GM18508 (cell line): ENCODE results near the gene SLC11A1.

Source experiments
- ATAC-seq: cut with Tn5 transposase; IDR thresholded peaks from one replicate; pipeline ENCODE4 v1.9.1; 2021; ENCODE audit warnings: moderate number of reproducible peaks; ENCODE audit not compliant: insufficient read depth, unreplicated experiment

SLC11A1 gene

DNA sequence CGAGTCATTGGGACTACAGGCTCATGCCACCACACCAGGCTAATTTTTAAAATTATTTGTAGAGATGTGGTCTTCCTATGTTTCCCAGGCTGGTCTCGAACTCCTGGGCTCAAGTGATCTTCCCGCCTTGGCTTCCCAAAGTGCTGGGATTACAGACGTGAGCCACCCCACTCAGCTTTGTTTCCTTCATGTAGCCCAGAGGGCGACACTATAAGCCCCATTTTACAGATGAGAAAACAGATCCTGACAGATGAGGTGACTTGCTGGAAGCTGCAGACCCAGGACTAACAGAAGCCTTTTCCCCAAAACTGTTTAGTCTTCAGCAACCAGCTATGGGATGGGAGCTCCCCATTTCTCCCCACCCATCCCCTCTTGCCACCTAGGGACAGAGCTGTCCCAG lies 10.4 kb downstream of the SLC11A1 start:
- ATAC-seq, result no peak

- no peak for ATAC-seq
Measured at GRCh38 chr2:218392891-218393462, 10.9 kb downstream of the SLC11A1 start.

DNA sequence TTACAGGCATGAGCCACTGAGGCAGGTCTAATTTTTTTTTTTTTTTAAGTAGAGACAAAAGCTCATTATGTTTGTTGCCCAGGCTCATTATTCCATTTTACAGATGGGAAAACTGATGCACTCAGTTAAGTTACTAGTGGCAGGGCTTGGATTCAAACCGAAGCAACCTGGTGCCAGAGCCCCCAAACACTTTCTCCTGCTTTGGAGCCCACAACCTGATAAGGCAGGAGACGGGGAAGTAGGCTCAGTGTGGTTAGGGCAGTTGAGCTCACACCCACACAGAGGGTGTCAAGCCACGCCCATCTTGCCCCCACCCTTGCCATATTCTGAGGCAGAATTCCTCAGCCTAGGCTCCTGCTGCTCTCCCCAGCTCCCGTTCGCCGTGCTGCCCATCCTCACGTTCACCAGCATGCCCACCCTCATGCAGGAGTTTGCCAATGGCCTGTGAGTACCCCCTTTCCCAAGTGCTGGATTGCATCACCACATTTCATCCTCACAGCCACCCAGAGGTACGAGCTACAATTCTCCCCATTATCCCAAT lies 11.7 kb downstream of the SLC11A1 start:
- ATAC-seq, result no peak

DNA sequence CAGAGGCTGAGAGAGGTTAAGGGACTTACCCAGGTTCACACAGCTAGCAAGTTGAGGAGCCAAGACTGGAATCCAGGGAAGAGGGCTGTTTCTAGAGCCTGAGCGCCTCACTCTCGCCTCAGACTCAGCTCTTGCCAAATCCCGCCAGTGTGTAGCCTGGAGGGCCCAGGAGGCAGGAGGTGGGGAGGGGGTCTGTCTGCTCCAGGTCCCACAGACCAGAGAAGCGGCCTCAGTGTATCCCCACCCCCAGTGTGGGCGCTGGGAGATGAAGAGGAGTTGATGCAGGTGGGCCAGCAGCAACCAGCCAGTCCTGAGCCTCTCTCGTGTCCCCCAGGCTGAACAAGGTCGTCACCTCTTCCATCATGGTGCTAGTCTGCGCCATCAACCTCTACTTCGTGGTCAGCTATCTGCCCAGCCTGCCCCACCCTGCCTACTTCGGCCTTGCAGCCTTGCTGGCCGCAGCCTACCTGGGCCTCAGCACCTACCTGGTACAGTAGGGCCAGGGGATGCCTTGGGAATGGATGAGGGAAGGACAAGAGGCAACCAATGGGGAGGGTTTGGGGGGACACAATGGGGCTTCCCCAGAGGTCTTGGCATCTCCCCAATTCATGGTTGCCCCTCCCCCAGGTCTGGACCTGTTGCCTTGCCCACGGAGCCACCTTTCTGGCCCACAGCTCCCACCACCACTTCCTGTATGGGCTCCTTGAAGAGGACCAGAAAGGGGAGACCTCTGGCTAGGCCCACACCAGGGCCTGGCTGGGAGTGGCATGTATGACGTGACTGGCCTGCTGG lies 12.4 kb downstream of the SLC11A1 start:
- ATAC-seq, result no peak

DNA sequence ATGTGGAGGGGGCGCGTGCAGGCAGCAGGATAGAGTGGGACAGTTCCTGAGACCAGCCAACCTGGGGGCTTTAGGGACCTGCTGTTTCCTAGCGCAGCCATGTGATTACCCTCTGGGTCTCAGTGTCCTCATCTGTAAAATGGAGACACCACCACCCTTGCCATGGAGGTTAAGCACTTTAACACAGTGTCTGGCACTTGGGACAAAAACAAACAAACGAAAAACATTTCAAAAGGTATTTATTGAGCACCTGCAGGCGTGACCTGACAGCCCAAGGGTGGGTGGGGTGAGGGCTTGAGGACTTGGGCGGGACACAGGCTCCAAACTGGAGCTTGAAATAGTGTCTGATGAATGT lies 13.0 kb downstream of the SLC11A1 start:
- no peak for ATAC-seq

DNA sequence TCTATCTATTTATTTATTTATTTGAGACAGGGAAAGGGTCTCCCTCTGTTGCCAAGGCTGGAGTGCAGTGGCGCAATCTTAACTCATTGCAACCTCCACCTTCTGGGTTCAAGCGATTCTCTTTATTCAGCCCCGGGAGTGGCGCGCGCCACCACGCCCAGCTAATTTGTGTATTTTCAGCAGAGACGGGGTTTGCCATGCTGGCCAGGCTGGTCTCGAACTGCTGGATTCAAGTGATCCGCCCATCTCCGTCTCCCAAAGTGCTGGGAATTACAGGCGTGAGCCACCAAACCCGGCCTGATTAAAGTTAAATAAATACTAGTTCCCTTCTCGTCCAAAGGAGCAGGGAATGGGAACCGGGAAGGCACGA lies 13.4 kb downstream of the SLC11A1 start:
- no peak for ATAC-seq

- ATAC-seq, result no peak
Measured at GRCh38 chr2:218395826-218396687, 14.0 kb downstream of the SLC11A1 start.

DNA sequence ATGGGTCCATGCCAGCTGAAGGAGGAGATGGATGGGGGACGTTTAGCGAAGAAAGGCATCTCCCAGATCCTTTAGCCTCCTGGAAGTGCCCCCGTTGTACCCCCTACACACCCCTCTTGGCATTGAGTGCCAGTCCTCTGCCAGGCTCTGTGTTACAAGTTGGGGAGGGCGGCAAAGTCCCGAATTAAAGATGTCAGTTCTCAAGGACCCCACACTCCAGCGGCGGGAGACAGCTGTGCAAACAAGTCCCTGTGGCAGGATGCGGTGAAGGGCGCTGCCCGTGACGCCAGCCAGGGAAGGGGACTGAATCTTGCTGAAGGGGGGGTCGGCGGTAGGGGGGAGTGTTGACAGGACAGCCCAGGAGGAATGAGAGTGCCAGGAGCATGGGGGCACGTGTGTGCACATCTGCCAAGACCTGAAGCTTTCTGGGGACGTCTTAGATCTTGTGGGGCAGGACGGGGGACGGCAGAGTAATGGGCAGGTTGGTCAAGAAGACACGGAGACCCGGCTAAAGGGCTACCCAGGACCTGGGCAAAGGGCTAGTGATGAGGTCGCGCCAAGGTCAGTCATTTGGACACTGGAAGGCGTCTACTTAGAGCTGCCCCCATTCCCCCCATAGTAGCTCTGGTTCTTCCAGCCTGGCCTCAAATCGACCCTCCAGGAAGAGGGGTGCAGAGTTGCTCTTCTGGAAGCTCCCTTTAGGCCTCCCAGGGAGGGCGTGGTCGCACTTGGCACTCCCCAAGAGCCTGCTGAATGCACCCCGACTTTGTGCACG lies 14.8 kb downstream of the SLC11A1 start:
- ATAC-seq, result no peak

- ATAC-seq, result no peak
Measured at GRCh38 chr2:218397463-218397819, 15.4 kb downstream of the SLC11A1 start.

- no peak for ATAC-seq
Measured at GRCh38 chr2:218397820-218398436, 15.9 kb downstream of the SLC11A1 start.

DNA sequence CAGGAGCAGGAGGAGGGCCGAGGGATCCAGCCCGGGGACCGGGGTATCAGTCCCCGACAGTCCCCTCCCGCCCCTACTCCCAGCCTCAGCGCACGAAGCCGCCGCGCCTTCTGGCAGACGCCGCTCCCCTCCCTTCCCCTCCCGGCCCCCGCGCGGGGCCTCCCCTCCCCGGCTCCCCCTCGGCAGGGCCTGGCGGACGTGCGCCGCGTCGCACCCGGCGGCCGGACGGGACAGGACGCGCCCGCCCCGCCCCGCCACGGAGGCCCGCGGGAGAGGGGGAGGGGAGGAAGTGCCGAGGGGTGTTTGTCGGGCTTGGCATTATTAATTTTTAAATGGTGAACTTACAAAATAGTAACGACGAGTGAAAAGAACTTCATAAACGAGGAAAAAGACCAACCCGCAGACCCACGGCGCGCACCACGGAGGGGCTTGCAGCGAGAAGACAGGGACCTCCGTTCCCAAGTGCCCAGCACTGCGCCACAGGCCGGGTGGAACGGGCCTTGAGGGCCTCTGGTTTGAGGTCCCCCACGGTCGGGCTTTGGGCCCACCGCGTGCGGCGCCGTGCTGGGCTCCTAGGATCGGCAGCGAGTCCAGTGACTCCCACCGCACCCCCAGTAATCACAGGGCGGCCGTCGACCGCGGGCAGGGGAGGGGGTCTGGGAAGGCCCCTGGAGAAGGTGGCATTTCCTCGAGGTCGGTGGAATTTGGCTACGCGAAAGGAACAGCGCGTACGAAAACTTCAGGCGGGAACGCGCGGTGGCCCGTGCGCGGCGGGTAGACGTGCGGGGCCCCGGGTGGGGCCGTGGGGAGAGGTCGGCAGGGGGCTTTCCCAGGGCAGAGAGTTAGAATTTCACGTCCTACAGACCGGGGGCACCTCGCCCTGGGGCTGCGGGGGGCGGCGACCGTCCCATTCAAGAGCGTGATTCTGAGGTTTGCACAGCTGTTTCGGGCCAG lies 16.6 kb downstream of the SLC11A1 start:
- no peak for ATAC-seq

- no peak for ATAC-seq
Measured at GRCh38 chr2:218399391-218400166, 17.5 kb downstream of the SLC11A1 start, which contains the start of gene CTDSP1. Gene CTDSP1 (plus strand): TSS chr2:218399868. CDS start chr2:218400091, 223 bp downstream.

- no peak for ATAC-seq
Measured at GRCh38 chr2:218400167-218400929, 18.3 kb downstream of the SLC11A1 start.

- no peak for ATAC-seq
Measured at GRCh38 chr2:218400930-218401881, 19.1 kb downstream of the SLC11A1 start.

DNA sequence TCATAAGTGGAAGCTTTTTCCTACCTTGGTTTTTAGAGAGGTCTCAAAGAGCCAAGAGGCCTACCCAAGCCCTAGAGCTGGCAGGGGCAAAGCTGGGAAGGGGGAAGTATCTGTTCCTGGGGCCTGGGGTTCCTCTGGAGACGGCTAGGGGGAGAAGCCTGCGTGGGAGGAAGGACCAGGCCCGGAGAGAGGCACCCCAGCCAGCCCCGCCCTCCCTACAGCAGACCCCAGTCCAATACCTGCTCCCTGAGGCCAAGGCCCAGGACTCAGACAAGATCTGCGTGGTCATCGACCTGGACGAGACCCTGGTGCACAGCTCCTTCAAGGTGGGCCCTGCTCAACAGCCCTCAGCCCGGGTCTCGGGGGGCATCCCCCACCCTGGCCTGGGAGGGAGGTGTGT lies 19.8 kb downstream of the SLC11A1 start:
- no peak for ATAC-seq

GRCh38 chr2:218402491-218402901 lies 20.4 kb downstream of the SLC11A1 start:
- ATAC-seq, result no peak
